ENCODE data around the gene CACNA1C.

GRCh38 chr12:2355604-2356003 lies 302.8 kb downstream of the CACNA1C start:
- TF ChIP-seq POLR2A (IDR thresholded peaks at IDR 0.05) (no peak), CTCF (IDR thresholded peaks at IDR 0.05) (no peak)
